Hepatocyte (in vitro differentiated cells): Measurements from ENCODE around the gene NEDD9. TPM values are rescaled to one million over a fixed set of nuclear protein-coding genes. Genes with fewer than 3 reads are reported as not detected.

ENCODE experiments used
- DNase-seq: peaks from one replicate; pipeline ENCODE4 v3.0.0-alpha.2; 2016; ENCODE audit warnings: low spot score
- H2AFZ ChIP-seq: fragments of 200-600 bp; sonication (generic); 2 replicates; pipeline ENCODE4 v1.6.0; 2016; ENCODE audit warnings: antibody characterized with exemption, mild to moderate bottlenecking
- H3K27ac ChIP-seq: fragments of 200-600 bp; sonication (generic); 2 replicates; pipeline ENCODE4 v1.5.1; 2016; ENCODE audit warnings: mild to moderate bottlenecking
- H3K27me3 ChIP-seq: fragments of 200-600 bp; sonication (generic); 2 replicates; pipeline ENCODE4 v1.6.1; 2016
- H3K36me3 ChIP-seq: fragments of 200-600 bp; sonication (generic); replicated peaks from 2 replicates; pipeline ENCODE4 v1.5.1; 2016; ENCODE audit warnings: low read depth; ENCODE audit not compliant: insufficient read depth
- H3K4me1 ChIP-seq: fragments of 200-600 bp; sonication (generic); 2 replicates; pipeline ENCODE4 v1.5.1; 2016; ENCODE audit warnings: mild to moderate bottlenecking, moderate library complexity; ENCODE audit not compliant: insufficient read depth
- H3K4me2 ChIP-seq: fragments of 200-600 bp; sonication (generic); 2 replicates; pipeline ENCODE4 v1.6.0; 2016
- H3K4me3 ChIP-seq: fragments of 200-600 bp; sonication (generic); 2 replicates; pipeline ENCODE4 v1.5.1; 2016; ENCODE audit warnings: mild to moderate bottlenecking
- H3K79me2 ChIP-seq: fragments of 200-600 bp; sonication (generic); 2 replicates; pipeline ENCODE4 v1.6.0; 2017; ENCODE audit warnings: mild to moderate bottlenecking
- H3K9me2 ChIP-seq: fragments of 200-600 bp; sonication (generic); replicated peaks from 2 replicates; pipeline ENCODE4 v1.6.0; 2017; ENCODE audit warnings: mild to moderate bottlenecking; ENCODE audit not compliant: insufficient read depth
- H3K9me3 ChIP-seq: fragments of 200-600 bp; sonication (generic); 2 replicates; pipeline ENCODE4 v1.5.1; 2016; ENCODE audit warnings: low read depth, mild to moderate bottlenecking
- H4K20me1 ChIP-seq: fragments of 200-600 bp; sonication (generic); 2 replicates; pipeline ENCODE4 v1.6.0; 2016; ENCODE audit warnings: mild to moderate bottlenecking; ENCODE audit not compliant: insufficient read depth, poor library complexity, severe bottlenecking
- CTCF ChIP-seq: fragments of 200-600 bp; sonication (generic); IDR thresholded peaks from 2 replicates; pipeline ENCODE4 v1.5.1; 2016; ENCODE audit warnings: antibody characterized with exemption, mild to moderate bottlenecking; ENCODE audit not compliant: poor library complexity
- EZH2 ChIP-seq: fragments of 200-600 bp; sonication (generic); IDR thresholded peaks from 2 replicates; pipeline ENCODE4 v1.6.1; 2016; ENCODE audit warnings: antibody characterized with exemption, mild to moderate bottlenecking, borderline replicate concordance
- EZH2phosphoT487 ChIP-seq: fragments of 200-600 bp; sonication (generic); IDR thresholded peaks from one replicate; pipeline ENCODE4 v1.6.1; 2018; ENCODE audit warnings: antibody characterized with exemption, mild to moderate bottlenecking, low read depth, moderate library complexity; ENCODE audit not compliant: unreplicated experiment, severe bottlenecking
- WGBS: methylation state at CpG from one replicate; pipeline ENCODE4 v1.1.6; 2016; ENCODE audit warnings: low lambda C conversion rate; ENCODE audit errors: missing lambda C conversion rate; 5-methylcytosine and 5-hydroxymethylcytosine counted together
- polyA plus RNA-seq: library from polyadenylated mRNA; unstranded; fragments of >200 nt; fragmentation: Nextera tagmentation; extraction: Ambion mirVana; gene quantifications from 2 replicates; pipeline ENCODE4 v1.2.1, GENCODE V29; 2016
- total RNA-seq: library from RNA; depleted of rRNA; stranded (reverse); fragments of >200 nt; gene quantifications from 2 replicates; pipeline ENCODE4 v1.2.3, GENCODE V29; 2014

Gene NEDD9
- total and polyA plus RNA-seq, 2 experiments from 2014 or later = 55.1 to 59.3 TPM

GRCh38 chr6:11185204-11185842, 47.1 kb downstream of the NEDD9 start:
- DNase-seq = no peak
- Histone ChIP-seq H3K79me2 (peaks cover 2% of the 10 kb centered on the region), H3K36me3 (no peaks in the 10 kb centered on the region), H3K4me1 (peaks cover 11% of the 10 kb centered on the region), H3K9me3 (peaks cover 9% of the 10 kb centered on the region), H3K9me2 (no peaks in the 10 kb centered on the region), H3K4me2 (no peak overlapping the region), H3K27ac (peak overlapping the region; percentile 29), H4K20me1 (no peaks in the 10 kb centered on the region), H3K27me3 (no peaks in the 10 kb centered on the region), H3K4me3 (no peak overlapping the region), H2AFZ (no peak overlapping the region)
- 86% methylated on average over 17 of the region's 17 CpGs for WGBS
- TF ChIP-seq EZH2phosphoT487 = no peak
- TF ChIP-seq CTCF = no peak
- no peak for TF ChIP-seq EZH2

GRCh38 chr6:11183761-11184362, 48.6 kb downstream of the NEDD9 start:
- no peaks in the 10 kb centered on the region for H3K9me2 ChIP-seq
- no peak for DNase-seq
- no peak overlapping the region for H2AFZ ChIP-seq
- H3K4me2 ChIP-seq = no peak overlapping the region
- H3K27me3 ChIP-seq = no peaks in the 10 kb centered on the region
- no peak for TF ChIP-seq EZH2phosphoT487
- TF ChIP-seq CTCF = no peak
- TF ChIP-seq EZH2 = no peak
- no peaks in the 10 kb centered on the region for H4K20me1 ChIP-seq
- peaks cover 9% of the 10 kb centered on the region for H3K9me3 ChIP-seq
- peaks cover 11% of the 10 kb centered on the region for H3K4me1 ChIP-seq
- H3K27ac ChIP-seq = no peak overlapping the region
- no peaks in the 10 kb centered on the region for H3K36me3 ChIP-seq
- 80% methylated on average over 3 of the region's 3 CpGs for WGBS
- H3K79me2 ChIP-seq = peaks cover 2% of the 10 kb centered on the region
- no peak overlapping the region for H3K4me3 ChIP-seq

GRCh38 chr6:11181478-11182136, 50.9 kb downstream of the NEDD9 start:
- Histone ChIP-seq H3K4me1 (no peaks in the 10 kb centered on the region), H2AFZ (no peak overlapping the region), H3K79me2 (peaks cover 2% of the 10 kb centered on the region), H3K9me3 (peaks cover 9% of the 10 kb centered on the region), H4K20me1 (no peaks in the 10 kb centered on the region), H3K27ac (no peak overlapping the region), H3K9me2 (no peaks in the 10 kb centered on the region), H3K4me3 (no peak overlapping the region), H3K27me3 (no peaks in the 10 kb centered on the region), H3K36me3 (no peaks in the 10 kb centered on the region), H3K4me2 (no peak overlapping the region)
- TF ChIP-seq EZH2phosphoT487 = no peak
- TF ChIP-seq EZH2 = no peak
- TF ChIP-seq CTCF = no peak
- no peak for DNase-seq
- 96% methylated on average over 3 of the region's 3 CpGs for WGBS
